HPDE6-E6E7 (cell line): ENCODE data around the gene BUB1.
"Not testable (repeated sequence)": the region's sequence is repeated elsewhere in the genome, so short reads cannot be mapped to it uniquely, and the experiment has no call there.

Experiments used
- DNase-seq: peaks from one replicate; pipeline ENCODE4 v3.0.0; 2011; ENCODE audit warnings: missing footprints; ENCODE audit errors: extremely low spot score

Gene BUB1

DNA sequence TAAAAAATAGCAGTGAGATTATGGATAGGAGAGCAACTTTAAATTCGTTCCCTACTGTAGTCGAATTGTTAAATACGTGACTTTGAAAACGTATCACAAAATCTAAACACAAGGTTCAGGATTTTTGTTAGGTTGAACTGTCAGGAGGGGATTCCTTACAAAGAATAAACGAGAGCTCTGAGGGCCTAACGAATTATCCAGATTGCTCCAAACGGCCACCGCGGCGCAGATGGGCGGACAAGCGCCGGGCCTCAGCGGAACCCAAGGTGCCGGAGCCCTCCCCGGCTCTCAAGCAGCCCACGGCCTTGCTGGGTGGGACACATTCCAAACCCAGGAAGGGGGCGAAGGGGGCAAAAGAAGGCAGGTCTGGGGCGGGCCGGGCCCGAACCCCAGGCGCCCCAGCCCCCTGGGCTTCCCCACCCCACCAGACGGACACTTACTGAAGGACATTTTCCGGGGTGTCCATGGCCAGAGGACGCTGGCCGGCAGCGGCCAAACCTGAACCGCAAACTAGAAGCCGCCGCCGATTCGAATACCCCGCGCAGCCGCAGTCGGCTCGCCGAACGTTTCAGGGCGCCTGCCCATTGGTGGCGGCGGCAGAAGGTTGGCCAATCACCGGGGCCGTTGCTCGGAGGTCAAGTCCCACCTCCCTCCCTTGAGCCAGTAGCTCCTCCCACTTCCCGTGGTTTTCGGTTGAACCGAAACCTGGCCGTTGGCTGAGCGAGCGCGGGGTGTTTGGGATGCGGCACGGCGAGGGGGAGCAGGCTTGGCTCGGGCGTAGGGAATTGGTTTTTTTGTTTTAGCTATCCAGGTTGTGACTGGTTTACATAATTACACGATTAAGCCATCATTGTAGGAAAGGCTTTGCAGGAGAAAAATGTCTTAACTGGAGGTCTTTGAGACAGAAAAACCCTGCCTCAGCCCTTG, at the start of gene BUB1:
Gene BUB1 (minus strand): TSS at position 534 of the 927 bp plus-strand sequence. CDS start 68 bp downstream, at position 466.
- DNase-seq: peak; percentile 98

DNA sequence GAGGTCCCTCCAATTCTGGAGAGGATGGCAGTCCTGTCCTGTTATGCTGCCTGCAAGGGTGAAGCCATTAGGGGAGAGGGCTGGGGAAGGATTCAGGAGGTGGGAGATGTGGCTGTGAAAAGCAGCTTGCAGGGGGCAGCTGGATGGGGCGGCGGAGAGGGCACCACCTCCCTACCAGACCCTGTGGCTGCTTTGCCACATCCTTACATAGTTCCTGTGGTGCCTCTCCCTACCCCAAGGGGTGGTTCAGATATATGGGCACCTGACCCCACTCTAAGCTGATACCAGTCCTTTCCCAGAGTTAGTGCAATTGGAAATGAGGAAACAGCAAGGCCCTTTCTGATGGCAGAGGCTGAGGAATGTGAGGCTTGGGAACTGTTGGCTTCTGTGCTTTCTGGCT, 48.4 kb upstream of the BUB1 start:
- DNase-seq: no peak

DNA sequence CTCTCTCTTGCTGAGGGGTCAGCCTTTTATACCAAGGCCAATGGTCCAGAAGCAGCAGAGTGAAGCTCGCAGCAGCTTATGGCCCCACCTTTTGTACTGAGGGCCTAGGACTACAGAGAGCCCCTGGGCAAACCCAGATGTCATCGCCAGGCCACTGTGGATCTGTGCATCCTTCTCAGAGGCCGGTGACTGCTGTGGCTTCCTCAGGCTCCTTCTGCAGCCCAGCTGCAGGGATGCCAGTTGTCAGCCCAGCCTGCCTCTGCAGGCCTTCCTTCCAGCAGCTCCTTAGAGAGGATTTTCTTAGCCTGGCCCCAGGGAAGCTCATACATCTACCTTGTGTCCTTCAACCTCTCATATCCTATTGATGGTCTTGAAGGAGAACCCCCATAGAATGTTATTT, 48.0 kb upstream of the BUB1 start:
- no peak for DNase-seq

DNA sequence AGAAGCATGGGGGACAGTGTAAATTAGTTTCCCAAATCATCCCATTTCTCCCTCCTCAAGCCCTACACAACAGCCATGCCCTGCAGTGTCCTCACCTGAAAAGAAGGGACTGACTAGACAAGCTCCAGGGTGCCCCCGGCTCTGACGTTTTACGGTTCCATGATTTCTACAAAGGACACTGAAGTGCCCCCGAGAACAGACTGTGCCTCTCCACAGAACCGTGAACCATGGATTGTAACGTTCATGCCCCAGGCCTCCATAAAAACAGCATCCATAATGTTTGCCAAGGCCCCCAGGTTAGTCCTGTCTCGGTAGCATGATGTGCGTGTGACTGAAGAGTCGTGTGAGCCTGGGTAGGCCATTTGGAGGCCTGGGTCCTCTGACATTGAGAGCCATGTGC, 47.5 kb upstream of the BUB1 start:
- DNase-seq: no peak

DNA sequence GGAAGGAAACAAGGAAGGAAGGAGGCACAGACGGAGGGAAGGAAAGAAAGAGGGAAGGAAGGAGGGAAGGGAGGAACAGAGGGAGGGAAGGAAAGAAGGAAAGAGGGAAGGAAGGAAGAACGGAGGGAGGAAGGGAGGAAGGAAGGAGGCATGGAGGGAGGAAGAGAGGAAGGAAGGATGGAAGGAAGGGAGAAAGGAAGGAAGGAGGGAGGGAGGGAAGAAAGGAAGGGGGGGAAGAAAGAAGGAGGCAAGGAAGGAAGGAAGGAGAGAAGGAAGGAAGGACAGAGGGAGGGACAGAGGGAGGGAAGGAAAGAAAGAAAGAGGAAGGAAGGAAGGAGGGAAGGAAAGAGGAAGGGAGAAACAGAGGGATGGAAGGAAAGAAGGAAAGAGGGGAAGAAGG, 47.0 kb upstream of the BUB1 start:
- DNase-seq: no peak

DNA sequence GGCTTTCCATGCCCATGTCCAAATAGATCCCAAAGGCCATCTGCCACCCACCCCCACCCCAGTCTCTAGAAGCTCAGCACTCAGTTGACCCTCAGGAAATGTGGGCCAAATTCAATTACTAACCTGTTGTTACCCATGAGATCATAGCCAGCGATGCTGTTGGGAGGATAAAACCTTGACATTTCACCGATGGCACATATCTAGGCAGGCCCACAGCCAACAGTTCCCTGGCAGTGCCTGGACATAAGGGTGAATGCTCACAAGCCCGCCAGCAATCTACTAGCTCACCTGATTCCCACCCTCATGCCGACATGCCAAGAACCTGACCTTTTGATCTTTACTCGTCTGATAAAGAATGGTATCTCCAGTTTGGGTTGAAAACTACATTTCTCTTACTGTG, 42.7 kb upstream of the BUB1 start:
- DNase-seq: no peak

DNA sequence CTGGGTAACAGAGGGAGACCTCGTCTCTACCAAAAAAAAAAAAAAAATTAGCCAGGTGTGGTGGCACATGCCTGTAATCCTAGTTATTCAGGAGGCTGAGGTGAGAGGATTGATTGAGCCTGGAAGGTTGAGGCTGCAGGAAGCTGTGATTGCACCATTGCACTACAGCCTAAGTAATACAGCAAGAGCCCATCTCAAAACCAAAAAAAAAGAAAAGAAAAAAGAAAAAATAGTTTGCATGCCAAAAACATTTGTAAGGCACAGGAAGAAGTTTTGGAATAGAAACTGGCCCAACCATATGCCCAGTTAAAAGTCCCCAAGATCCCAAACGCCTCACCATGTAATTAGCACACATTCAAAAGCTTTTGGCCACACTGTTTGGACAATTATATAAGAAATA, 41.1 kb upstream of the BUB1 start:
- no peak for DNase-seq

DNA sequence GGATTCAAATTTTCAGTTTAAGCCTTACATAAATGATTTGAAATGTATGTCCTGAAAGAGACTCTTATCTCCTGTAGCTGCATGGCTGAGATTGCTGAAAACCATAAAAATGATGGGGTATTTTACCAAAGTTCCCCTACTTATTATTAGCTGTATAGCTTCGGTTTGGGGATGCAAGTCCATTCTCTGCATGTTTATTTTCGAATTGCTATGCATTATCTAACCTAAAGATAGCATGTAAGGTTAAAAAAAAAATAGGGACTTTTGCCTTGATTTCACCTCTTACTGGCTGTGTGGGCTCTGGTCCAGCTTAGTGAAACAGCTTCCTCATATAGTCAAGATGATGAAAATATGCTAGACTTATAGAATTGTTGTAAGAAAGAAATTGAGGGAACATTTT, 40.5 kb upstream of the BUB1 start:
- DNase-seq: no peak

DNA sequence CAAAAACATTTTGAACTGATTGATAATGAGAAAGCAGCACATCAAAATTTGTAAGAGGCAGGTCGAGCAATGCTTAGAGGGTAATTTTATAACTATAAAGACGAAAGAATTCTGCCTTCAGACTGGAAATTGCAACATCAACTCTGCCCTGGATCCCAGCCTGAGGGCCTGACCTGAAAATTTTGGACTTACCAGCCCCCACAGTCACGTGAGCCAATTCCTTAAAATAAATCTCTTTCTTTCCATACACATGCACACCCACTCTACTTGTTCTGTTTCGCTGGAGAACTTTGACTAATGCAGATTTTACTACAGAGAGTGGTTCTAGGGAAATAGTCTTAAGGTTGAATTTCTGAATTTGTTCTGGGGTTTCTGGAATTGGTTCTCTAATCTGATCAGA, 39.9 kb upstream of the BUB1 start:
- DNase-seq: no peak

DNA sequence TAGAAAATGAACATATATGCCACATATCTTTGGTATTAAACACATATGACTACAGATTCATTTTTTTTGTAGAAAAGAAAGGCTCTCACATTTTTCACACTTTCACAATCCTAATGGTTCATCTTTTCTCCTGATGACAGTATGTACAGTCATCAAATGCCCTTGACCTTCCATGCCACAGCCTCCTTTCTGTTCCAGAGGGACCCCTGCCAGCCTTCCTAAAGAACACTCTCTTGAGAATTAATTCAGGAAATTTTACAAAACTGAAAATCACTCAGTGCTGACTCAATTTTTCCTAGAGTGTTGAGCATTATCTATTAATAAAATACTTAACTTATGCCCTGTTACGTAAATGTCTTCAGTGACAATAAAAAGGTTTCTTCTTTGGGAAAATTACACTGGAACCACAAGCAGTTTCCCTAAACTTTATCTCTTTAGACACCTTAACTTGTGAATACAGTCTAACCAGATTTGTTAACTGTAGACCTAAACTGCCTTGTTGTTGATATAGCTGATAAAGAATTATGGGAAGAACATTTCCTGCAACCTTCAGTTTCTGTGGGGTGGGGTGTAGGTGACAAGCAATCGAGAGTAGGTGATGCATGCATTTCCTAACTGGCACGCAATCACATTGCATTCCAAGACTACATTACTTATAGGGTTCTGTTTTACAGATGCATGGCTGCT, 39.2 kb upstream of the BUB1 start:
- DNase-seq: no peak

DNA sequence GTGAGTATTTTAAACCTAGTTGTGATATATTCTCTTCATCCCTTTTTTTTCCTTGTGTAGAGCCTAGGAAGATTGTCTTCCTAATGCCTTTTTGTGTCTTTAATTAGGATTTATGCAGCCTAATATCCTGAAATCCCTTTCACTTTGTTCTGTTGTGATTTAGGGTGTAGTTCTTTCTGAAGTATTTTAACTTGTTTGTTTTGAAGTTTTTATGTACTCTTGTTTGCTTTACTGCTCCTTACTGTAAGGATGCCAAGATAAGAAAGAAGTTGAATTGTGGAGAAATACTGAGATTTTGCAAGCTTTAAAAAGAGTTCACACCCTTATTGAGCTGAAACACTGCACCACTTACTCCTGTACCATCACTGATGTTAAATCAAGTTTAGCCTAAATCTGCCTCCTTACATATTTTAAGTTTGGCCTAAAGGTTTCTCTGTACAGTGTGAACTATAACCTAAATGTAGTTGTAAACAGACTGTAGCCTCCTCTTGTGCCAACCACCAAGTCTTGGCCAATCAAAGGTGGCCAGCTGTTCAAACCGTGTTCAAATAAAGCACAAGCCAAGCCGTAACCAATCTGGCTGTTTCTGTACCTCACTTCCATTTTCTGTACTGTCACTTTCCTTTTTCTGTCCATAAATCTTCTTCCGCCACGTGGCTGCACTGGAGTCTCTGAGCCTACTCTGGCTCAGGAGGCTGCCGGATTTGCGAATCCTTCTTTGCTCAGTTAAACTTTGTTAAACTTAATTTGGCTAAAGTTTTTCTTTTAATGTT, 36.8 kb upstream of the BUB1 start:
- no peak for DNase-seq

DNA sequence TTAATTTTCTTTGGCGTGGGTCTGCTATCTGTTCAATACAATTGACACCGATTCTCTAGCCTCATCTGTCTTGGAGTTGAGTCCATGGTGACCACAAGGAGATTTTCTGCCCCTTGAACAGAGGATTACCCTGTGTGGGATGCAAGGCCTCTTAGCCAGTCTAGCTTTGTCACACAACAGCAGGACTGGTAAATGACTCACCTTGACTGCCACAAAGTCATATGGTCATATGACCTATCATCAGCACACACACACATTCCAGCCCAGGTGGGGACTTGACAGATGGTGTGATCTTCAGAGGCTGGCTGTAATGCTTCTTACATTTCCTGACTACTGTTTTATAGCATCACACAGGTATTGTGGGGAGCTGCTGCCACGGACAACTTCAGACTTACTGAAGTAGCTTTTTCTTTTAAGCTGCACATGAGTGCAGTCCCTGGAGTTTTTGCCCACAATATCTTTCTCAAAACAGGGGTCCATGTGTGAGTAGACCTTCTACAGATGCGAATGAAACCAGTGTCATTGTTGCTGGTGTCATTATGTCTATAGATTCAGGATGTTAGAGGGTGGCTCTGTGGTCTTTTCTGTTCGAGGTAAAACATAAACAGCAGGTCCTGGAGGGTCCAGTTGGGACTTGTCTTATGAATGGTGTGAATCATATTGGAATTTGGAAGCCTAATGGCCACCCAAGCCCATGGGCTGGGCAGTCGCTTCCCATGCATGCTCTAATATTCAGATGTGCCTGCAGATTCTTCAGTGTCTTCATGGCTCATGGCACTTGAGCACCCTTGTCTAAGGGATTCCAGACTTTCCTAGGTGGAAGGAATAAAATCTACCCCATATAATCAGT, 35.9 kb upstream of the BUB1 start:
- no peak for DNase-seq

DNA sequence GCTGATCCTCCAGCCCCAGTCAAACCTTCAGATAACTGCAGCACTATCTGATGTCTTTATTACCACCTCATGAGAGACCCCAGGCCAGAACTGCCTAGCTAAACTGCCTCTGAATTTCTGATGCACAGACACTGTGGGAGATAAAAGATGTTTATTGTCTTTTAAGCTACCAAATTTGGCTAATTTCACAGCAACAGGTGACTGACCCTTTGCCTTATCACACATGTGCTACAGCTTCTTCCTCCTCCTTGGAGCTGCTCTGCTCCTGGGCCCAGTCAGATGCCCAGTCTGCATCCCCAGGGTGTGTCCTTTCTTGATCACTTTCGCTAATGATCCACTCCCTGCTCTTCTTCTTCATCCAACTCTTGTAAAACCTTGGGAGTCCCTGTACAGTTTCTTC, 34.9 kb upstream of the BUB1 start:
- DNase-seq: no peak

DNA sequence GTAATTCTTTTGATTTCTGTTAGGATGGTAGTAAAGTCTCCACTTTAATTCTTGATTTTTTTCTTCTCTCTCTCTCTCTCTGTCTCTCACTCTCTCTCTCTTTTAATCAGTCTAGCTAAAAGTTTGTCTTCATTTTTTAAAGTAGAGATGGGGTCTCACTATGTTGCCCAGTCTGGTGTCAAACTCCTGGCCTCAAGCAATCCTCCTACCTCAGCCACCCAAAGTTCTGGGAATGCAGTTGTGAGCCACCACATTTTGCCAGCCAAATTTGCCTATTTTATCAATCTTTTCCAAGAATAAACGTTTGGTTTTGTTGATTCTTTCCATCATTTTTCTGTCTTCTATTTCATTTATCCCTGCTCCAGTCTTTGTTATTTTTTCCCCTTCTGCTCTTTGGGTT, 30.6 kb upstream of the BUB1 start:
- no peak for DNase-seq

DNA sequence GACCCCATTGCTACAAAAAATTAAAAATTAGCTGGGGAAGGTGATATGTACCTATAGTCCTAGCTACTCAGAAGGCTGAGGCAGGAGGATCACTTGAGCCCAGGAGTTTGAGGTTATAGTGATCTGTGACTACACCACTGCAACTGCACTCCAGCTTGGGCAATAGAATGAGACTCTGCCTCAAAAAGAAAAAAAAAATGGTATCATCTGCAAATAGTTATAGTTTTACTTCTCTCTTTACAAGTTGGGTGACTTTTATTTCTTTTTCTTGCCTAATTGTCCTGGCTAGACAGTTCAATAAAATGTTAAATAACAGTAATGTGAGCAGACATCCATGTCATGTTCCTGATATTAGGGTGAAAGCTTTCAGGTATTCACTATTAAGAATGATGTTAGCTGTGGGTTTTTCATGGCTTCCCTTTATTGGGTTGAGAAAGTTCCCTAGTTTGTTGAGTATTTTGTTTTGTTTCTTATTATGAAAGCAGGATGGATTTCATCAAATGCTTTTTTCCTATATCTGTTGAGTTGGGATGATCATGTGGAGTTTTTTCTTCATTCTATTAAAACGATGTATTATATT, 29.6 kb upstream of the BUB1 start:
- no peak for DNase-seq

DNA sequence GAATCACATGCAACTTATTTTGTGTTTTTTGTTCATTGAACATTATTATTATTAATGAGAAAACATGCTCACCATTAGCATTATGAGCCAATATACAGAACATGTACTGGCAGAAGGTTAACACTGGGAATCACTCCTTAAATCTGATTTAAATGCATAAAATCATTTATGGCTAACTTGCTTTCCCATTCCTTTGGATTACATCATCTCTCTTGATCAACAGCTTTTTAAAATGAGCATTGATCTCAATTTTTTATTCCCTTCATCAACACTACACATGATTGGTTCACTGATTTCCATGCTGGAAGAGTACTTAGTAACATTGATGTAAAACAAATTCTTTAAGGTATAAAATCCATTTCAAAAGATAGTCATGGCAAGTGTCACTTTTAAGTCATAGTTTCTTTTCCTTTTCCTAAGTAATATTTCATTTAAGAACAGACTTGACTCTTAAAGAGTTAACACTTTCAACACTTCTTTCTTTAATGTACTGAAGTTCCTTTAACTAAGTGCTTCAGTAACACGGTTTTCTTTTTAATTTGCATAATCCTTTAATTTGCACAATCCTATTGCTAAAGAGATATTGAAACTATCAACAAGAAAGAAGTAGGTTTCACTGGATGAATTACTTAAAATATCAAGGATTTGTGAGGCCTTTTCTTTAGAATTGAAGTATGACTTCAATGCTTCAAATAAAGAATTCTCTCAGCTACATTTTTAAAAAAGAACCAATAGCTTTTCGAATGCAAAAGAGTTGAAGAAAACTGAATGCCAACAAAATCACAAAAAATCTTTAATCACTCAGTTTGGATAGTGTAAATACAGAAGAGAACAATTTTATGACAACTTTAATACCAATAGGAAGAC, 24.9 kb upstream of the BUB1 start:
- no peak for DNase-seq

DNA sequence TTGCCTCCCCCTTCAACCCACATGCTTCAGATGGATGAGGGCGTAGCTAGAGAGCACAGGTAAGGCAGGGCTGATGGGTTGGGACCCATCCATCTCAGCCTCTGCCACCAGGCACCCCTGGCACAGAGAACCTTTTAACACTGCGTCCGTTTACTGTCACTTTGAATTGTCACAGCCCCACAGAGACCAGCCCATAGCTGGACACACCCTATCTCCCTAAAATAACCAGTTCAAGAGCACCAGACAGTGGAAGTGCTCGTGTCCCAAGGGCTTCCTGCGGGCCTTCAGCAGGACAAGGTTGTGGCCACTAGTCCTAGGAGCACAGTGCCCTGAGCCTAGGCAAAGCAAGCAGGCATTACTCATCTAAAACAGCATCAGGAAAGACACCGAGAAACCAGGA, 20.4 kb upstream of the BUB1 start:
- not testable (repeated sequence) for DNase-seq

DNA sequence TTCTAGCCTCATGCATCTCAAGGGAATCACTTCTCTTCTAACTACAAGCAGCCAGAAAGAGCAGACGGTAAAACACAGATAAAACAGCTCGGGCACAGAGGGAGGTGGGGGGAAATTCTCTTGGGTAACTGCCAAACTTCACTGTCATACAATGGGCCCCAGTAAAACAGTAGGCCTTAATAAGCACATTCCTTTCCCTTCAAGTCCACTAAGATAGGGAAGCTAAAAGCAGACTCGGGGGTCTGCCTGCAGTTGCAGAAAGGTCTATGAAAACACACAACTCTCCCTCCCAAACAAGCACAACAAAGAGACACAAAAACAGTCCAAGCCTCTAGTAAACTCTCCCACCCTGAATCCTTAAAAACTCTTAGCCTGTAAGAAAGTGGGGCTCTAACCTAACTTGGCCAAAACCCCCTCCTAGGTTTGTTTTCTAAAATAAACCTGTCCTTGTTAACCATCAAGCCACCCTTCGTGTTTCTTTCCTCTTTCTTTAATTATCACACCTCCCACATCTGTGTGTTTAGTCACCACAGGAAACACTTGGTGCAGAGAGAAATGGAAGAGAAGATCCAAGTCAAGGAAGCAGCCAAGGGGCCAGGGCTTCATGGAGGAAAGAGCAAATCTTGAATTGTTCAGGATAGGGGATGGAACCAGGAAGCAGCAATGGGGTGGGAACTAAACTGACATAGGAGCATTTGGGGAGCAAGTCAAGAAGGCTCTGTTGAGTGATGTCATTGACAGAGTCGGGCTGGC, 17.5 kb upstream of the BUB1 start:
- DNase-seq: not testable (repeated sequence)

DNA sequence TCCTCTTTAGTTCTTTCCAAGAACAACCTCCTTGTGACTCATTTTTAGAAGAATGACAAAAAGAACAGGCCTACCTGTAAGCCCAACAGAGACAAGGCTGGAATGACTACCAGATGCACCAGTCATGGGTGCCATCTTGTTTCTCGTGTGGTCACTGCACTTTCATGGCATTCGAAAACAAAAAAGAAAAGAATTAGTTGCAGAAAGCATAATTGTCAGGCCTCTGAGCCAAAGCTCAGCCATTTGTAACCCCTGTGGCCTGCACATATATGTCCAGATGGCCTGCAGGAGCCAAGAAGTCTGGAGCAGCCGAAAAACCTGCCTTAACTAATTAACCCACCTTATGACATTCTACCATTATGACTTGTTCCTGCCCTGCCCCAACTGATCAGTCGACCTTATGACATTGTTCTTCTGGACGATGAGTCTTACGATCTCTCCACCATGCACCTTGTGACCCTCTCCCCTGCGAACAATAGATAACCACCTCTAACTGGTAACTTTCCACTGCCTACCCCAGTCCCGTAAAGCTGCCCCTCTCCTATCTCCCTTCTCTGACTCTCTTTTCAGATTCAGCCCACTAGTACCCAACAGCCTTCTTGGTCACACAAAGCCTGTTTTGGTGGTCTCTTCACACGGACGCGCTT, 13.9 kb upstream of the BUB1 start:
- DNase-seq: no peak
